ENCODE results near the gene ST8SIA4.

The ST8SIA4 gene

GRCh38 chr5:100780376-100780870, 122.7 kb downstream of the ST8SIA4 start:
- H3K27me3 Mint-ChIP-seq, result no peaks in the 10 kb centered on the region
- ATAC-seq (replicated peaks), result peak; percentile 82
- peak overlapping the region; percentile 70 to 81 for H3K4me3 Mint-ChIP-seq
- no peaks in the 10 kb centered on the region for H3K36me3 Mint-ChIP-seq (ENCODE audit: insufficient read depth)
- no peaks in the 10 kb centered on the region for H3K9me3 Mint-ChIP-seq
- H3K4me1 Mint-ChIP-seq (ENCODE audit: low read depth in 2 of 2), result peaks cover 18 to 26% of the 10 kb centered on the region in 2 donors
- no peak for DNase-seq
- H3K27ac Mint-ChIP-seq, result peak overlapping the region; percentile 88 to 90

- ATAC-seq (replicated peaks), result peak; percentile 26
- DNase-seq, result no peak
- Mint-ChIP-seq H3K4me3 (peak overlapping the region; percentile 70 to 81), H3K4me1 (ENCODE audit: low read depth in 2 of 2) (peaks cover 18 to 26% of the 10 kb centered on the region in 2 donors), H3K27me3 (no peaks in the 10 kb centered on the region), H3K9me3 (no peaks in the 10 kb centered on the region), H3K27ac (peak overlapping the region; percentile 88 to 90), H3K36me3 (ENCODE audit: insufficient read depth) (no peaks in the 10 kb centered on the region)
Measured at GRCh38 chr5:100779669-100780375, 123.3 kb downstream of the ST8SIA4 start.

GRCh38 chr5:100777680-100778300, 125.3 kb downstream of the ST8SIA4 start:
- peak overlapping the region in 1 of 2 donors; percentile 3 for H3K27ac Mint-ChIP-seq
- peaks cover 18 to 26% of the 10 kb centered on the region in 2 donors for H3K4me1 Mint-ChIP-seq (ENCODE audit: low read depth in 2 of 2)
- H3K9me3 Mint-ChIP-seq, result no peaks in the 10 kb centered on the region
- H3K36me3 Mint-ChIP-seq (ENCODE audit: insufficient read depth), result no peaks in the 10 kb centered on the region
- no peaks in the 10 kb centered on the region for H3K27me3 Mint-ChIP-seq
- no peak overlapping the region for H3K4me3 Mint-ChIP-seq
- no peak for DNase-seq
- peak; percentile 27 for ATAC-seq (replicated peaks)

GRCh38 chr5:100775533-100775855, 127.6 kb downstream of the ST8SIA4 start:
- Mint-ChIP-seq H3K9me3 (no peaks in the 10 kb centered on the region), H3K27ac (peak overlapping the region in 1 of 2 donors; percentile 19), H3K27me3 (no peaks in the 10 kb centered on the region), H3K4me1 (ENCODE audit: low read depth in 2 of 2) (peaks cover 16 to 20% of the 10 kb centered on the region in 2 donors), H3K36me3 (ENCODE audit: insufficient read depth) (no peaks in the 10 kb centered on the region), H3K4me3 (no peak overlapping the region)
- ATAC-seq (replicated peaks), result no peak
- DNase-seq, result no peak

- no peaks in the 10 kb centered on the region for H3K27me3 Mint-ChIP-seq
- peaks cover 2% of the 10 kb centered on the region in 2 donors for H3K4me1 Mint-ChIP-seq (ENCODE audit: low read depth in 2 of 2)
- no peak overlapping the region for H3K4me3 Mint-ChIP-seq
- no peak overlapping the region for H3K27ac Mint-ChIP-seq
- H3K9me3 Mint-ChIP-seq, result no peaks in the 10 kb centered on the region
- DNase-seq, result no peak
- H3K36me3 Mint-ChIP-seq (ENCODE audit: insufficient read depth), result no peaks in the 10 kb centered on the region
- ATAC-seq (replicated peaks), result no peak
Measured at GRCh38 chr5:100772548-100772947, 130.5 kb downstream of the ST8SIA4 start.

GRCh38 chr5:100772006-100772405, 131.1 kb downstream of the ST8SIA4 start:
- Mint-ChIP-seq H3K9me3 (no peaks in the 10 kb centered on the region), H3K36me3 (ENCODE audit: insufficient read depth) (no peaks in the 10 kb centered on the region), H3K27ac (no peak overlapping the region), H3K27me3 (no peaks in the 10 kb centered on the region), H3K4me3 (no peak overlapping the region), H3K4me1 (ENCODE audit: low read depth in 2 of 2) (peaks cover 0 to 1% of the 10 kb centered on the region in 2 donors)
- no peak for ATAC-seq (replicated peaks)
- no peak for DNase-seq

- Mint-ChIP-seq H3K9me3 (no peaks in the 10 kb centered on the region), H3K4me1 (ENCODE audit: low read depth in 2 of 2) (peaks cover 0 to 1% of the 10 kb centered on the region in 2 donors), H3K27me3 (no peaks in the 10 kb centered on the region), H3K27ac (no peak overlapping the region), H3K4me3 (no peak overlapping the region), H3K36me3 (ENCODE audit: insufficient read depth) (no peaks in the 10 kb centered on the region)
- no peak for DNase-seq
- no peak for ATAC-seq (replicated peaks)
Measured at GRCh38 chr5:100771181-100771580, 131.9 kb downstream of the ST8SIA4 start.

- H3K4me3 Mint-ChIP-seq, result no peak overlapping the region
- H3K27ac Mint-ChIP-seq, result no peak overlapping the region
- no peaks in the 10 kb centered on the region for H3K4me1 Mint-ChIP-seq (ENCODE audit: low read depth in 2 of 2)
- H3K27me3 Mint-ChIP-seq, result no peaks in the 10 kb centered on the region
- no peak for ATAC-seq (replicated peaks)
- no peaks in the 10 kb centered on the region for H3K9me3 Mint-ChIP-seq
- no peaks in the 10 kb centered on the region for H3K36me3 Mint-ChIP-seq (ENCODE audit: insufficient read depth)
- DNase-seq, result no peak
Measured at GRCh38 chr5:100768221-100768620, 134.9 kb downstream of the ST8SIA4 start.

GRCh38 chr5:100762995-100763394, 140.1 kb downstream of the ST8SIA4 start:
- ATAC-seq (replicated peaks) (no peak), DNase-seq (no peak)
- Mint-ChIP-seq H3K27ac (no peak overlapping the region), H3K36me3 (ENCODE audit: insufficient read depth) (no peaks in the 10 kb centered on the region), H3K4me3 (no peak overlapping the region), H3K4me1 (ENCODE audit: low read depth in 2 of 2) (no peaks in the 10 kb centered on the region), H3K9me3 (no peaks in the 10 kb centered on the region), H3K27me3 (peaks cover 6 to 9% of the 10 kb centered on the region in 2 donors)

GRCh38 chr5:100762108-100762507, 141.0 kb downstream of the ST8SIA4 start:
- no peaks in the 10 kb centered on the region for H3K9me3 Mint-ChIP-seq
- DNase-seq (no peak), ATAC-seq (replicated peaks) (no peak)
- no peak overlapping the region for H3K4me3 Mint-ChIP-seq
- peaks cover 6 to 9% of the 10 kb centered on the region in 2 donors for H3K27me3 Mint-ChIP-seq
- no peaks in the 10 kb centered on the region for H3K36me3 Mint-ChIP-seq (ENCODE audit: insufficient read depth)
- H3K4me1 Mint-ChIP-seq (ENCODE audit: low read depth in 2 of 2), result no peaks in the 10 kb centered on the region
- no peak overlapping the region for H3K27ac Mint-ChIP-seq

- no peak overlapping the region for H3K27ac Mint-ChIP-seq
- peaks cover 6 to 9% of the 10 kb centered on the region in 2 donors for H3K27me3 Mint-ChIP-seq
- H3K9me3 Mint-ChIP-seq, result no peaks in the 10 kb centered on the region
- DNase-seq, result no peak
- H3K4me1 Mint-ChIP-seq (ENCODE audit: low read depth in 2 of 2), result no peaks in the 10 kb centered on the region
- no peak overlapping the region for H3K4me3 Mint-ChIP-seq
- ATAC-seq (replicated peaks), result no peak
- H3K36me3 Mint-ChIP-seq (ENCODE audit: insufficient read depth), result no peaks in the 10 kb centered on the region
Measured at GRCh38 chr5:100761192-100761591, 141.9 kb downstream of the ST8SIA4 start.

GRCh38 chr5:100760688-100761087, 142.4 kb downstream of the ST8SIA4 start:
- no peaks in the 10 kb centered on the region for H3K9me3 Mint-ChIP-seq
- no peaks in the 10 kb centered on the region for H3K36me3 Mint-ChIP-seq (ENCODE audit: insufficient read depth)
- no peak overlapping the region for H3K27ac Mint-ChIP-seq
- no peak for ATAC-seq (replicated peaks)
- H3K4me3 Mint-ChIP-seq, result no peak overlapping the region
- H3K4me1 Mint-ChIP-seq (ENCODE audit: low read depth in 2 of 2), result no peaks in the 10 kb centered on the region
- DNase-seq, result no peak
- H3K27me3 Mint-ChIP-seq, result peaks cover 6 to 9% of the 10 kb centered on the region in 2 donors

- DNase-seq (no peak), ATAC-seq (replicated peaks) (no peak)
- no peaks in the 10 kb centered on the region for H3K9me3 Mint-ChIP-seq
- H3K27me3 Mint-ChIP-seq, result peaks cover 6 to 9% of the 10 kb centered on the region in 2 donors
- no peak overlapping the region for H3K4me3 Mint-ChIP-seq
- H3K36me3 Mint-ChIP-seq (ENCODE audit: insufficient read depth), result no peaks in the 10 kb centered on the region
- H3K27ac Mint-ChIP-seq, result no peak overlapping the region
- H3K4me1 Mint-ChIP-seq (ENCODE audit: low read depth in 2 of 2), result no peaks in the 10 kb centered on the region
Measured at GRCh38 chr5:100758780-100759179, 144.3 kb downstream of the ST8SIA4 start.

GRCh38 chr5:100758306-100758705, 144.8 kb downstream of the ST8SIA4 start:
- Mint-ChIP-seq H3K36me3 (ENCODE audit: insufficient read depth) (no peaks in the 10 kb centered on the region), H3K4me3 (no peak overlapping the region), H3K27ac (no peak overlapping the region), H3K4me1 (ENCODE audit: low read depth in 2 of 2) (no peaks in the 10 kb centered on the region), H3K9me3 (no peaks in the 10 kb centered on the region), H3K27me3 (peaks cover 6 to 9% of the 10 kb centered on the region in 2 donors)
- DNase-seq (no peak), ATAC-seq (replicated peaks) (no peak)

Data from effector memory CD8-positive, alpha-beta T cell (primary cell).